Neural cell (in vitro differentiated cells): ENCODE data around the gene FUT8.

Source experiments
- EP300 ChIP-seq: fragments of 450-650 bp; conservative IDR thresholded peaks from 2 replicates; pipeline ENCODE4 v1.6.1; 2014; ENCODE audit warnings: antibody characterized with exemption, mild to moderate bottlenecking, moderate library complexity; ENCODE audit not compliant: poor library complexity, severe bottlenecking
- EZH2 ChIP-seq: fragments of 200-600, 300-800 bp; shearing (Covaris generic), sonication (generic); IDR thresholded peaks from 2 replicates; pipeline ENCODE4 v1.6.1; 2014; ENCODE audit warnings: antibody characterized with exemption, low read length, borderline replicate concordance, mild to moderate bottlenecking; ENCODE audit not compliant: insufficient read depth, poor library complexity, severe bottlenecking
- MXI1 ChIP-seq: fragments of 450-650 bp; conservative IDR thresholded peaks from 2 replicates; pipeline ENCODE4 v1.6.1; 2014; ENCODE audit warnings: antibody characterized with exemption, mild to moderate bottlenecking; ENCODE audit not compliant: poor library complexity, severe bottlenecking
- POLR2AphosphoS5 ChIP-seq: IDR thresholded peaks from 2 replicates; pipeline ENCODE4 v1.6.1; 2012
- RAD21 ChIP-seq: fragments of 450-650 bp; conservative IDR thresholded peaks from 2 replicates; pipeline ENCODE4 v1.6.1; 2014; ENCODE audit warnings: antibody characterized with exemption, mild to moderate bottlenecking, moderate library complexity
- SMC3 ChIP-seq: fragments of 450-650 bp; conservative IDR thresholded peaks from 2 replicates; pipeline ENCODE4 v1.6.1; 2014; ENCODE audit warnings: antibody characterized with exemption, mild to moderate bottlenecking, moderate library complexity; ENCODE audit not compliant: poor library complexity
- TF ChIP-seq, protein P1 (sequence below): fragments of 450-650 bp; IDR thresholded peaks from 2 replicates; pipeline ENCODE4 v1.5.1; 2014; ENCODE audit warnings: antibody characterized with exemption, mild to moderate bottlenecking, moderate library complexity; ENCODE audit not compliant: poor library complexity, severe bottlenecking
- TF ChIP-seq, protein P2 (sequence below): IDR thresholded peaks from 2 replicates; pipeline ENCODE4 v1.6.1; 2012; ENCODE audit warnings: borderline replicate concordance

DNA sequence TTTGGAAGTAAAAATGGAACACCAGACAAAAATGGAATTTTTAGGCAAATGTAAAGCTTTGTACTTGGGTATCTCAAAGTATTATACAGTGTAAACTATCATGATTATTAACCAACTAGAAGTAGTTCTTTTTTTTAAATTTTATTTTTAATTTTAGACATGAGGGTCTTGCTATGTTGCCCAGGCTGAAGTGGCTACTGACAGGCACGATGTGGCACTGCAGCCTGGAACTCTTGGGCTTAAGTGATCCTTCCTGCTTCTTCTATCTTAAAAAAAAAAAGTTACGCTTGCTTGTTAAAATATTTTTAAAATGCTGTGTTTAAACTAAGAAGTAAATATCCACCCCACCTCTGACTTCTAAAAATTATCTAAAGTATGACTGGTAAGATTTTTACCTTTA, 1.9 kb upstream of the FUT8 start:
- TF ChIP-seq, protein P1, sequence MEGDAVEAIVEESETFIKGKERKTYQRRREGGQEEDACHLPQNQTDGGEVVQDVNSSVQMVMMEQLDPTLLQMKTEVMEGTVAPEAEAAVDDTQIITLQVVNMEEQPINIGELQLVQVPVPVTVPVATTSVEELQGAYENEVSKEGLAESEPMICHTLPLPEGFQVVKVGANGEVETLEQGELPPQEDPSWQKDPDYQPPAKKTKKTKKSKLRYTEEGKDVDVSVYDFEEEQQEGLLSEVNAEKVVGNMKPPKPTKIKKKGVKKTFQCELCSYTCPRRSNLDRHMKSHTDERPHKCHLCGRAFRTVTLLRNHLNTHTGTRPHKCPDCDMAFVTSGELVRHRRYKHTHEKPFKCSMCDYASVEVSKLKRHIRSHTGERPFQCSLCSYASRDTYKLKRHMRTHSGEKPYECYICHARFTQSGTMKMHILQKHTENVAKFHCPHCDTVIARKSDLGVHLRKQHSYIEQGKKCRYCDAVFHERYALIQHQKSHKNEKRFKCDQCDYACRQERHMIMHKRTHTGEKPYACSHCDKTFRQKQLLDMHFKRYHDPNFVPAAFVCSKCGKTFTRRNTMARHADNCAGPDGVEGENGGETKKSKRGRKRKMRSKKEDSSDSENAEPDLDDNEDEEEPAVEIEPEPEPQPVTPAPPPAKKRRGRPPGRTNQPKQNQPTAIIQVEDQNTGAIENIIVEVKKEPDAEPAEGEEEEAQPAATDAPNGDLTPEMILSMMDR = no peak
- TF ChIP-seq MXI1 = no peak
- TF ChIP-seq RAD21 = no peak
- TF ChIP-seq EP300 = no peak
- no peak for TF ChIP-seq SMC3
- TF ChIP-seq, protein P2, sequence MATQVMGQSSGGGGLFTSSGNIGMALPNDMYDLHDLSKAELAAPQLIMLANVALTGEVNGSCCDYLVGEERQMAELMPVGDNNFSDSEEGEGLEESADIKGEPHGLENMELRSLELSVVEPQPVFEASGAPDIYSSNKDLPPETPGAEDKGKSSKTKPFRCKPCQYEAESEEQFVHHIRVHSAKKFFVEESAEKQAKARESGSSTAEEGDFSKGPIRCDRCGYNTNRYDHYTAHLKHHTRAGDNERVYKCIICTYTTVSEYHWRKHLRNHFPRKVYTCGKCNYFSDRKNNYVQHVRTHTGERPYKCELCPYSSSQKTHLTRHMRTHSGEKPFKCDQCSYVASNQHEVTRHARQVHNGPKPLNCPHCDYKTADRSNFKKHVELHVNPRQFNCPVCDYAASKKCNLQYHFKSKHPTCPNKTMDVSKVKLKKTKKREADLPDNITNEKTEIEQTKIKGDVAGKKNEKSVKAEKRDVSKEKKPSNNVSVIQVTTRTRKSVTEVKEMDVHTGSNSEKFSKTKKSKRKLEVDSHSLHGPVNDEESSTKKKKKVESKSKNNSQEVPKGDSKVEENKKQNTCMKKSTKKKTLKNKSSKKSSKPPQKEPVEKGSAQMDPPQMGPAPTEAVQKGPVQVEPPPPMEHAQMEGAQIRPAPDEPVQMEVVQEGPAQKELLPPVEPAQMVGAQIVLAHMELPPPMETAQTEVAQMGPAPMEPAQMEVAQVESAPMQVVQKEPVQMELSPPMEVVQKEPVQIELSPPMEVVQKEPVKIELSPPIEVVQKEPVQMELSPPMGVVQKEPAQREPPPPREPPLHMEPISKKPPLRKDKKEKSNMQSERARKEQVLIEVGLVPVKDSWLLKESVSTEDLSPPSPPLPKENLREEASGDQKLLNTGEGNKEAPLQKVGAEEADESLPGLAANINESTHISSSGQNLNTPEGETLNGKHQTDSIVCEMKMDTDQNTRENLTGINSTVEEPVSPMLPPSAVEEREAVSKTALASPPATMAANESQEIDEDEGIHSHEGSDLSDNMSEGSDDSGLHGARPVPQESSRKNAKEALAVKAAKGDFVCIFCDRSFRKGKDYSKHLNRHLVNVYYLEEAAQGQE = no peak
- TF ChIP-seq POLR2AphosphoS5 = no peak
- no peak for TF ChIP-seq EZH2
